Breast epithelium (tissue), 3 donors: ENCODE measurements around the gene BCL7C.

ENCODE experiments used
- POLR2AphosphoS5 ChIP-seq, 3 donors: sonication (generic); formaldehyde crosslinking; IDR thresholded peaks; one replicate each; pipeline ENCODE4 v1.6.1; 2017; ENCODE audit warnings: antibody characterized with exemption in 3 of 3
- TF ChIP-seq, protein P1 (sequence below), 3 donors: fragments of 450-650 bp; IDR thresholded peaks; one replicate each; pipeline ENCODE4 v1.5.1; 2016 to 2017; ENCODE audit warnings: antibody characterized with exemption in 3 of 3, mild to moderate bottlenecking in 3 of 3, moderate library complexity in 3 of 3

DNA sequence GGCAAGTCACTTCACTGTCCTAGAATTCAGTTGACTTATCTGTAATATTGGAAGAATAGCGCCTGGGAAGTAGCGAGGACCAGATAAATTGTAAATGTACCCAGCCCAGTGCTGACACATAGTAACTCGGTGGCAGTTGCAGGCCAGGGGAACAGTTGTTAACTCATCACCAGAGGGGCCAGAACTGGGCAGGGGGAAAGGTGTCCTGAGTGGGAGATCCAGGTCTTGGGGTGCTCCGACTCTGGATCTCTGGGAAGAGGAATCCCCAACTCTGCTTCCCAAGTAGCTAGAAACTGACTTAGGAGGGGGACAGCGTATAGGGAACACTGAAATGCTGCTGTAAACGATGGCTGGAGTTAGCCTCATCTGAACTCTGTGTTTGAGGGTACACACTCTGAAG, 23.0 kb downstream of the BCL7C start:
- TF ChIP-seq, protein P1, sequence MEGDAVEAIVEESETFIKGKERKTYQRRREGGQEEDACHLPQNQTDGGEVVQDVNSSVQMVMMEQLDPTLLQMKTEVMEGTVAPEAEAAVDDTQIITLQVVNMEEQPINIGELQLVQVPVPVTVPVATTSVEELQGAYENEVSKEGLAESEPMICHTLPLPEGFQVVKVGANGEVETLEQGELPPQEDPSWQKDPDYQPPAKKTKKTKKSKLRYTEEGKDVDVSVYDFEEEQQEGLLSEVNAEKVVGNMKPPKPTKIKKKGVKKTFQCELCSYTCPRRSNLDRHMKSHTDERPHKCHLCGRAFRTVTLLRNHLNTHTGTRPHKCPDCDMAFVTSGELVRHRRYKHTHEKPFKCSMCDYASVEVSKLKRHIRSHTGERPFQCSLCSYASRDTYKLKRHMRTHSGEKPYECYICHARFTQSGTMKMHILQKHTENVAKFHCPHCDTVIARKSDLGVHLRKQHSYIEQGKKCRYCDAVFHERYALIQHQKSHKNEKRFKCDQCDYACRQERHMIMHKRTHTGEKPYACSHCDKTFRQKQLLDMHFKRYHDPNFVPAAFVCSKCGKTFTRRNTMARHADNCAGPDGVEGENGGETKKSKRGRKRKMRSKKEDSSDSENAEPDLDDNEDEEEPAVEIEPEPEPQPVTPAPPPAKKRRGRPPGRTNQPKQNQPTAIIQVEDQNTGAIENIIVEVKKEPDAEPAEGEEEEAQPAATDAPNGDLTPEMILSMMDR (IDR thresholded peaks at IDR 0.05) = no peak
- TF ChIP-seq POLR2AphosphoS5 (IDR thresholded peaks at IDR 0.05) = no peak
